Measurements from ENCODE around the gene KIAA1191.

KIAA1191 gene

DNA sequence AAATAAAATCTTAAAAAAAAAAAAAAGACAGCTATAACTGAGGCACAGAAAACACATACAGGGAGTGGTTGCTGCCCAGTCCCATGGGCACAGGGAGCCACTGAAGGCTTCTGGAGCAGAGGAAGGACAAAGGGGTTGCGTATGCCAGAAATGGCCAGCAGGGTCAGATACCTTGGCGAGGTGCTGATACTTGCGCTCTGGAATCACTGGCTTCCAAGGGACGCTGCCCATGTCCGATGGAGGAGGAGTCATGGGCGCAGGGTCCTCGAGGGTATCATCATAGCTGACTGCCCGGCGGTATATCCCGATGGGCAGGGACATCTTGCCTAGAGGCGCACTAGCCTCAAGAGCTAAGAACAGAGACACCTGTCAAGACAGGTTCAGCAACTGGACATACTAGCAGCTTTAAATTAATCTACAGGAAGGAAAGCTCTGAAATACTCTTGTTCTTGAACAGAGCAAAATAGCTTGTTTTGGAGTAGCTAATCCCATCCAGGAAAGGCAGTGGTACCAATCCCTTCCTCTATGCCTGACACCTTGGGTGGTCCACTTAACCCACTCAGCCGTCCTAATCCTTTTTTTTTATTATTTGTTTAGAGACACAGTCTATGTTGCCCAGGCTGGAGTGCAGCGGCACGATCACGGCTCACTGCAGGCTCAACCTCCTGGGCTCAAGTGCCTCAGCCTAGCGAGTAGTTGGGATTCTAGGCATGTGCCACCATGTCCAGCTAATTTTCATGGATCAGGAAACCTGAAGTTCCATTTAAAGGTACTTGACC, 6.0 kb downstream of the KIAA1191 start:
- DNase-seq (ENCODE audit: low read depth), result no peak
- no peak for TF ChIP-seq CTCF (IDR thresholded peaks at IDR 0.05; ENCODE audit: low read depth, low read length, missing control alignments)
- H3K4me3 ChIP-seq (ENCODE audit: low read depth, low read length), result no peak overlapping the region

DNA sequence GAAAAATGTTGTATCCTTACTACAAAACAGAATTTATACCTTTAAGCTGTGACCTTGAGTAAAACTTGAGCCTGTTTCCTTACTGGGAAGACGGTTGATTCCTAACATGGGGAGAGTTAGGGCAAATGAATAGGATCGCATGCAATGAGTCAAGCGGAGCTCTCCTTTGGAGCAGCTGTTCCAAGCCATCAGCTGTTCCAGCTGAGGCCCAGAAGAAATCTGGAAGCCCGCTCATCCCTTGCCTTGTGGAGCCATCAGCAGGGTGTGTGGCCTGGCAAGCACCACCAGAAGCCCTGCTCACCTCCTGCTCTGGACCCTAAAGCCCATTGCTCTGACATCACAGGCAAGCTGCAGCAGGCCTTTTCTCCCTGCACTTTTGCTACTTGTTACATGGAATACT, 8.0 kb downstream of the KIAA1191 start:
- no peak for DNase-seq (ENCODE audit: low read depth)
- H3K4me3 ChIP-seq (ENCODE audit: low read depth, low read length), result no peak overlapping the region
- TF ChIP-seq CTCF (IDR thresholded peaks at IDR 0.05; ENCODE audit: low read depth, low read length, missing control alignments), result no peak

- TF ChIP-seq CTCF (IDR thresholded peaks at IDR 0.05; ENCODE audit: low read depth, low read length, missing control alignments), result no peak
- no peak for DNase-seq (ENCODE audit: low read depth)
- H3K4me3 ChIP-seq (ENCODE audit: low read depth, low read length), result no peak overlapping the region
Measured at GRCh38 chr5:176352116-176352878, 9.3 kb downstream of the KIAA1191 start.

- no peak for DNase-seq (ENCODE audit: low read depth)
- no peak for TF ChIP-seq CTCF (IDR thresholded peaks at IDR 0.05; ENCODE audit: low read depth, low read length, missing control alignments)
- no peak overlapping the region for H3K4me3 ChIP-seq (ENCODE audit: low read depth, low read length)
Measured at GRCh38 chr5:176350416-176350815, 11.1 kb downstream of the KIAA1191 start.

- H3K4me3 ChIP-seq (ENCODE audit: low read depth, low read length), result no peak overlapping the region
- no peak for TF ChIP-seq CTCF (IDR thresholded peaks at IDR 0.05; ENCODE audit: low read depth, low read length, missing control alignments)
- DNase-seq (ENCODE audit: low read depth), result no peak
Measured at GRCh38 chr5:176342766-176343458, 18.7 kb downstream of the KIAA1191 start.

GRCh38 chr5:176342158-176342483, 19.4 kb downstream of the KIAA1191 start:
- no peak for TF ChIP-seq CTCF (IDR thresholded peaks at IDR 0.05; ENCODE audit: low read depth, low read length, missing control alignments)
- DNase-seq (ENCODE audit: low read depth), result no peak

More at GRCh38 chr5:176342158-176342483, 19.4 kb downstream of the KIAA1191 start:
- no peak overlapping the region for H3K4me3 ChIP-seq (ENCODE audit: low read depth, low read length)
